GM19395 (cell line): Measurements from ENCODE around the gene SNAPC2.

Experiments
- ATAC-seq: cut with Tn5 transposase; IDR thresholded peaks from one replicate; pipeline ENCODE4 v1.9.1; 2021; ENCODE audit warnings: mild to moderate bottlenecking, moderate library complexity; ENCODE audit not compliant: unreplicated experiment

SNAPC2 gene

GRCh38 chr19:7962644-7963268 lies 42.6 kb downstream of the SNAPC2 start:
- ATAC-seq = no peak

DNA sequence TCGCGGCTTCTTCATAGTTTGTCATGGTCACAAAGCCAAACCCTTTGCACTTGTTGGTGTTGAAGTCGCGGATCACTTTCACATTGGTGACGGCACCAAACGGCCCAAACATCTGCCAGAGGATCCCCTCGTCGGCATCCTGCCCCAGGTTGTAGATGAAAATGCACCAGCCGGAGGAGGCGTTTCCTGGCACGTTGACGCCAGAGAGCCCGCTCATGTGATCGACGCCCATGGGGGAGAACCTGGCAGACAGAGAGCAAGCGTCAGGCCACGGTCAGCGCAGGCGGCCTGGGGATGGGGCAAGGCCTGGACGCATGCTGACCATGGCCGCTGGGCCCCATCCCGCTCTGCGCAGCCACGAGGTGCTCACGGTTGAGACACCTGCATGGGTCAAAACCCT lies 43.4 kb downstream of the SNAPC2 start:
- no peak for ATAC-seq

- no peak for ATAC-seq
Observed at GRCh38 chr19:7965259-7965841, 45.2 kb downstream of the SNAPC2 start.

GRCh38 chr19:7965921-7966665 lies 46.0 kb downstream of the SNAPC2 start:
- ATAC-seq = no peak

- ATAC-seq = no peak
Observed at GRCh38 chr19:7968008-7968795, 48.1 kb downstream of the SNAPC2 start.

- no peak for ATAC-seq
Observed at GRCh38 chr19:7968796-7969554, 48.8 kb downstream of the SNAPC2 start.

DNA sequence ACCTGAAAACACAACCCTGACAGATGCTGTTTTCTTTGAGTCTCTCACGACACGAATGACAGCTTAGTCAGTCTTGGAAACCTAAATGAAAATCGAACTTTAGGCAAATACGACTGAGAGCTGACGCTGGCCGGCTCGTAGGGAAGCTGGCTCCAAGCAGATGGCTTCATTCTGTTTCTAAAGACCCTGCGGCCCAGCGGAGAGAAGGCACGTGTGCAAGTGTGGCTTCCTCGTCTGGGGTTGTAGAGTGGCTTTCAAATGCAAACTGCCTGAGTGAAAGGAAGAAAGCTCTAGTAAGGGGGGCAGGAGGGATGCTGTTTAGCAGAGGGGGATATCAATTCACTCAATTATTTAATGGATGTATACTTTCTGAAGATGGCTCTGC lies 49.4 kb downstream of the SNAPC2 start:
- no peak for ATAC-seq

GRCh38 chr19:7970716-7971448 lies 50.7 kb downstream of the SNAPC2 start:
- ATAC-seq = no peak

- ATAC-seq = no peak
Observed at GRCh38 chr19:7971553-7972520, 51.7 kb downstream of the SNAPC2 start.
